Superior temporal gyrus (tissue), 1 donor: Measurements from ENCODE around the gene TEAD4.

ENCODE experiments used
- DNase-seq: peaks from one replicate; pipeline ENCODE4 v3.0.0-alpha.2; 2016; ENCODE audit errors: extremely low spot score

TEAD4 gene

DNA sequence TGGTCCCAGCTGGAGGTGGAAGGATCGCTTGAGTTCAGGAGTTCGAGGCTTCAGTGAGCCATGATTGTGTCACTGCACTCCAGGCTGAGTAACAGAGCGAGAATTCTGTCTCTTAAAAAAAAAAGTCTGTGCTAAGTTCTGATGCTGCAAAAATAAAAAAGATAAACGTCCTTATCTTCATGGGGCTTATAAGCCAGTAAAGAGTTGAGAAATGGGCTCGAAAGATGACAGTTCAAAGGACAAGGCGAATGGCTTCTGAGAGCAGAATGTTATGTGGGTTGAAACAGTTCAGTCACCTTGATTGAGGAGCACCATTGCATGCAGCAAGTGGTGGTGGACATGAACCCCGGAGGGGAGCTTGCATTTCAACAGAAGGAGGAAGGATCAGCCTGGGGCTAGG lies 122.7 kb downstream of the TEAD4 start:
- DNase-seq: no peak

- DNase-seq: no peak
Observed at GRCh38 chr12:3083241-3083920, 124.2 kb downstream of the TEAD4 start.

- DNase-seq: no peak
Observed at GRCh38 chr12:3083921-3084347, 124.7 kb downstream of the TEAD4 start.

DNA sequence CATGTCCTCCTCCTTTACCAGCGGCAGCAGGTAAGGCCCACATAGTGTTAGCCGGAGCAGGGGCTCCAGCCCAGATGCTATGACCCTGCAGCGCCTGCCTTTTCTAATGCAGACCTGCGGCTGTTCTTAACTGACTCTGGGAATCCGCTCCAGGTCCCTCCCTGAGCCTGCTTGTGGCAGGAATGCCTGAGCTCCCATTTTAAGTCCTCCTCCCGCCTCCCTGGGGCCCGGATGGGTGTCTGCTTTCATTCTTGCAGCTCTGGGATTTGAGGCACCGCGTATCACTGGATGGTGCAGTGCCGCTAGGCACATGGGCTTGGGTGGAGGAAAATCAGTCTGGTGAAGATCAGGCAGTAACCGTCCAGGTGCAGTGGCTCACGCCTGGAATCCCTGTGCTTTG lies 125.5 kb downstream of the TEAD4 start:
- DNase-seq: no peak

- DNase-seq: no peak
Observed at GRCh38 chr12:3085341-3086139, 126.3 kb downstream of the TEAD4 start.

DNA sequence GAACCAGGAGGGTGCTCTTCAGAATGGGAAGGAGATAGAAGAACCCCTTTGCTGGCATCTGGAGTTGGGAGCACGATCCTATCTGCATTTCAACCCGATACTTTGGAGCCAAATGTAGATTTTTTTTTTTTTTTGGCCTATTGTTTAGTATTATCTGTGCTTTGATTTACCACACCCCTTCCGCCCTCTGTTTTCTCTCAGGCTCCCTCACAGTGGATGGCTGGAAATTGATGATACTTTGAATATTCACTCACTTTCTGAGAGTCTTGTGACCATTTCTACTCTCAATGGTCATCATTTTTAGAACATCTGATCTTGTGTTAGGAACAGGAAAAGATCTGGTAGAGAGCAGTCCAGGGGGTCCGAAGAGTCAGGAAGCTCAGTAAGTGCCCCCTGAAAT lies 127.0 kb downstream of the TEAD4 start:
- DNase-seq: no peak

- no peak for DNase-seq
Observed at GRCh38 chr12:3086729-3087323, 127.6 kb downstream of the TEAD4 start.

GRCh38 chr12:3087758-3088650 lies 128.8 kb downstream of the TEAD4 start:
- DNase-seq: no peak

DNA sequence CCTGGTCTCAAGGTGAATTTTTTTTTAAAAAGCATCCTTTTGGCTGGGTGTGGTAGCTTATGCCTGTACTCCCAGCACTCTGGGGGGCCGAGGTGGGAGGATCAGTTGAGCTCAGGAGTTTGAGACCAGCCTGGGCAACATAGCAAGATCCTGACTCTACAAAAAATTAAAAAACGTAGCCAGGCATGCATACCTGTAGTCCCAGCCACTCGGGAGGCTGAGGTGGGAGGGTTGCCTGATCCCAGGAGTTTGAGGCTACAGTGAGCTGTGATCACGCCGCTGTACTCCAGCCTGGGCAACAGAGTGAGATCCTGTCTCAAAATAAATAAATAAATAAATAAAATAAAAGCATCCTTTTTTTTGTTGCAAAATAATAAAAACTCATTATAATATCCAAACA lies 130.4 kb downstream of the TEAD4 start:
- no peak for DNase-seq
